ENCODE measurements around the gene VPS13D. TPM values are rescaled to one million over a fixed set of nuclear protein-coding genes. Genes with fewer than 3 reads are reported as not detected.

VPS13D gene
- total and polyA plus RNA-seq, 11 donors: 32.1 to 301 (median 90.7) TPM

GRCh38 chr1:12547586-12548225 is 317.9 kb downstream of the VPS13D start:
- peak in 1 of 4 donors; percentile 2 for ATAC-seq
- intact Hi-C loops (cut with DNase I): no loop called here
- Histone ChIP-seq H3K27me3 (no peaks in the 10 kb centered on the region), H3K27ac (peak overlapping the region in 8 of 12 donors; percentile 53 to 91 (median 75)), H3K4me3 (no peak overlapping the region), H3K36me3 (no peaks in the 10 kb centered on the region), H3K9me3 (no peaks in the 10 kb centered on the region), H3K4me1 (peaks cover 13 to 55% (median 31%) of the 10 kb centered on the region in 12 donors)
- DNase-seq: peak in 1 of 5 donors; percentile 52
- no peak for TF ChIP-seq POLR2A (IDR thresholded peaks at IDR 0.05)
- TF ChIP-seq, protein P1, sequence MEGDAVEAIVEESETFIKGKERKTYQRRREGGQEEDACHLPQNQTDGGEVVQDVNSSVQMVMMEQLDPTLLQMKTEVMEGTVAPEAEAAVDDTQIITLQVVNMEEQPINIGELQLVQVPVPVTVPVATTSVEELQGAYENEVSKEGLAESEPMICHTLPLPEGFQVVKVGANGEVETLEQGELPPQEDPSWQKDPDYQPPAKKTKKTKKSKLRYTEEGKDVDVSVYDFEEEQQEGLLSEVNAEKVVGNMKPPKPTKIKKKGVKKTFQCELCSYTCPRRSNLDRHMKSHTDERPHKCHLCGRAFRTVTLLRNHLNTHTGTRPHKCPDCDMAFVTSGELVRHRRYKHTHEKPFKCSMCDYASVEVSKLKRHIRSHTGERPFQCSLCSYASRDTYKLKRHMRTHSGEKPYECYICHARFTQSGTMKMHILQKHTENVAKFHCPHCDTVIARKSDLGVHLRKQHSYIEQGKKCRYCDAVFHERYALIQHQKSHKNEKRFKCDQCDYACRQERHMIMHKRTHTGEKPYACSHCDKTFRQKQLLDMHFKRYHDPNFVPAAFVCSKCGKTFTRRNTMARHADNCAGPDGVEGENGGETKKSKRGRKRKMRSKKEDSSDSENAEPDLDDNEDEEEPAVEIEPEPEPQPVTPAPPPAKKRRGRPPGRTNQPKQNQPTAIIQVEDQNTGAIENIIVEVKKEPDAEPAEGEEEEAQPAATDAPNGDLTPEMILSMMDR (IDR thresholded peaks at IDR 0.05): no peak
- 76 to 90% (median 85%) methylated on average over 13 to 20 of the region's 20 CpGs for WGBS, 4 donors

GRCh38 chr1:12548279-12548972 is 318.6 kb downstream of the VPS13D start:
- Histone ChIP-seq H3K4me1 (peaks cover 13 to 62% (median 35%) of the 10 kb centered on the region in 12 donors), H3K4me3 (no peak overlapping the region), H3K27ac (peak overlapping the region in 11 of 12 donors; percentile 45 to 91 (median 73)), H3K9me3 (no peaks in the 10 kb centered on the region), H3K36me3 (no peaks in the 10 kb centered on the region), H3K27me3 (no peaks in the 10 kb centered on the region)
- WGBS, 4 donors: 91 to 95% (median 94%) methylated on average over 10 to 14 of the region's 14 CpGs
- DNase-seq (peak in 1 of 5 donors; percentile 52), ATAC-seq (no peak)
- intact Hi-C loops (cut with DNase I): no loop called here
- no peak for TF ChIP-seq POLR2A (IDR thresholded peaks at IDR 0.05)
- TF ChIP-seq, protein P1 (IDR thresholded peaks at IDR 0.05): no peak

DNA sequence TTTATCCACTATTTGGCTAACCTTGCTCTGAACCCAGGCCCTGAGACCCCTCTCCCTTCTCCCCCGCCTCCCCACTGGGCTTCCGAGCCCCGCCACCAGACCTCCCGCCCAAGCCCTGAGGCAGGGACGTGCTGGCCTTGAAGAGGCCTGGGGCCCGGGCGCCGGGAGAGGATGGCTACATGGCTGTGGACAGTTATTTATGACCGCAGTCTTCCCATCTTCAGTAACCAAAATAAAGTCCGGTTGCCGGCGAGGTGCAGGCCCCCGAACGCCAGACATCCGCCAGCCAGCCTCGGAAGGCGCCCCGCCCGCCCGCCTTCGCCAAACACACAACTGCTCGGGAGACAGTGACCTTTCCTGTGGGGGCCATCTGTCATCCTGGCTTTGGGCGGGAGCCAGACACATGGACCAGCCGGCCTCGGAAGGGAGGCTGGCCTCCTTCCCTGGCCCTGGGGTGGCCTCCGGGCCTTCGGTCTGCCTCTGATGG is 319.2 kb downstream of the VPS13D start:
- Histone ChIP-seq H3K27me3 (no peaks in the 10 kb centered on the region), H3K9me3 (no peaks in the 10 kb centered on the region), H3K36me3 (no peaks in the 10 kb centered on the region), H3K4me1 (peaks cover 13 to 67% (median 37%) of the 10 kb centered on the region in 12 donors), H3K27ac (peak overlapping the region in 11 of 12 donors; percentile 45 to 91 (median 73)), H3K4me3 (no peak overlapping the region)
- peak in 4 of 5 donors; percentile 56 to 74 (median 66) for DNase-seq
- TF ChIP-seq, protein P1 (IDR thresholded peaks at IDR 0.05): no peak
- TF ChIP-seq POLR2A (IDR thresholded peaks at IDR 0.05): no peak
- ATAC-seq: peak in 3 of 4 donors; percentile 19 to 41 (median 25)
- intact Hi-C loops (cut with DNase I): no loop called here
- 49 to 69% (median 60%) methylated on average over 9 to 27 of the region's 27 CpGs for WGBS, 4 donors
